ENCODE results near the gene ZNF888. TPM values are rescaled to one million over a fixed set of nuclear protein-coding genes. Genes with fewer than 3 reads are reported as not detected.
"Not testable (repeated sequence)": the region's sequence is repeated elsewhere in the genome, so short reads cannot be mapped to it uniquely, and the experiment has no call there.

The ZNF888 gene
- total and polyA plus RNA-seq, 7 donors = 0.13 to 1.0 (median 0.49) TPM

DNA sequence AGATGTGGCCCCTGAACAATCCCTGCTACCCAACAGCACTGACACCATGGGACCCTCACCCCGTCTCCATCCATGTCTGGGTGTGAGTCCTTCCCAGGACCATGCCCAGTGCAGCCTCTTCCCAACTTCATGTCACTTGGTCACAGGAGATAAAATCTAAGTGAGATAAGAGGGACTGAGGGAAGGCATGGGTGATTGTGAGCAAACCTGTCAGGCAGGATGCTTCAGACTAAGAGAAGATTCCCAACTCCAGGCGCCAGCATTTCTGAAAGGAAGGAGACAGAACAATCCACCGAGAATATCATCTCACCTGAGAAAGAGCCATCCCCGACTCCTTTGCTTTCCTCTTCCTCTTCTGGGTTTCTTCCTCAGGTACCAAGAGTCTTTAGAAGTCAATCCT, 33.3 kb downstream of the ZNF888 start:
- no peak for DNase-seq
- WGBS, 3 donors = 90 to 96% (median 94%) methylated on average over 4 of the region's 4 CpGs
- peaks cover 5 to 79% of the 10 kb centered on the region in 2 donors for H3K36me3 ChIP-seq (ENCODE audit: insufficient read depth in 1 of 2, low read depth in 1 of 2)
- no peaks in the 10 kb centered on the region for H3K9me3 ChIP-seq
- H3K4me1 ChIP-seq = no peaks in the 10 kb centered on the region
- H3K4me3 ChIP-seq = no peak overlapping the region
- TF ChIP-seq, protein P1, sequence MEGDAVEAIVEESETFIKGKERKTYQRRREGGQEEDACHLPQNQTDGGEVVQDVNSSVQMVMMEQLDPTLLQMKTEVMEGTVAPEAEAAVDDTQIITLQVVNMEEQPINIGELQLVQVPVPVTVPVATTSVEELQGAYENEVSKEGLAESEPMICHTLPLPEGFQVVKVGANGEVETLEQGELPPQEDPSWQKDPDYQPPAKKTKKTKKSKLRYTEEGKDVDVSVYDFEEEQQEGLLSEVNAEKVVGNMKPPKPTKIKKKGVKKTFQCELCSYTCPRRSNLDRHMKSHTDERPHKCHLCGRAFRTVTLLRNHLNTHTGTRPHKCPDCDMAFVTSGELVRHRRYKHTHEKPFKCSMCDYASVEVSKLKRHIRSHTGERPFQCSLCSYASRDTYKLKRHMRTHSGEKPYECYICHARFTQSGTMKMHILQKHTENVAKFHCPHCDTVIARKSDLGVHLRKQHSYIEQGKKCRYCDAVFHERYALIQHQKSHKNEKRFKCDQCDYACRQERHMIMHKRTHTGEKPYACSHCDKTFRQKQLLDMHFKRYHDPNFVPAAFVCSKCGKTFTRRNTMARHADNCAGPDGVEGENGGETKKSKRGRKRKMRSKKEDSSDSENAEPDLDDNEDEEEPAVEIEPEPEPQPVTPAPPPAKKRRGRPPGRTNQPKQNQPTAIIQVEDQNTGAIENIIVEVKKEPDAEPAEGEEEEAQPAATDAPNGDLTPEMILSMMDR (IDR thresholded peaks at IDR 0.05) = no peak
- intact Hi-C loops (cut with DNase I) = no loop called here
- ATAC-seq = no peak
- H3K27me3 ChIP-seq (ENCODE audit: insufficient read depth in 3 of 3, low read length in 2 of 3) = no peaks in the 10 kb centered on the region
- no peak overlapping the region for H3K27ac ChIP-seq

- no peak for DNase-seq
- 82 to 87% (median 83%) methylated on average over 7 of the region's 7 CpGs for WGBS, 3 donors
Observed at GRCh38 chr19:52889076-52889475, 34.2 kb downstream of the ZNF888 start.

DNA sequence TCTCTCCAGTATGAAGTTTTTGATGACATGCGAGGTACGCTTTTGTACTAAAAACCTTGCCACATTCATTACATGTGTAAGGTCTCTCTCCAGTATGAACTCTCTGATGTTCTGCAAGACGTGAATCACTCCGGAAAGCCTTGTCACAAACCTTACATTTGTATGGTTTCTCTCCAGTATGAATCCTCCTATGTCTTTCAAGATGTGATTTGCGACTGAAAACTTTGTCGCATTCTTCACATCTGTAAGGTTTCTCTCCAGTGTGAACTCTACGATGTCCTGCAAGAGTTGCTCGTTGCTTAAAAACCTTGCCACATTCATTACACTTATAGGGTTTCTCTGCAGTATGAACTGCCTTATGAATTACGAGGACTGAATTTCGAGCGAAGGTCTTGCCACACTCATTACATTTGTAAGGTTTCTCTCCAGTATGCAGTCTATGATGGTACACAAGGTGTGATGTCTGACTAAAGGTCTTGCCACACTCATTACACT, 42.3 kb downstream of the ZNF888 start:
- intact Hi-C loops (cut with DNase I) = no loop called here
- Histone ChIP-seq H3K27ac (no peak overlapping the region), H3K27me3 (ENCODE audit: insufficient read depth in 3 of 3, low read length in 2 of 3) (no peaks in the 10 kb centered on the region), H3K4me3 (no peak overlapping the region), H3K9me3 (peaks cover 39% of the 10 kb centered on the region), H3K36me3 (ENCODE audit: insufficient read depth in 1 of 2, low read depth in 1 of 2) (peaks cover 23 to 74% of the 10 kb centered on the region in 2 donors), H3K4me1 (no peaks in the 10 kb centered on the region)
- DNase-seq (no peak), ATAC-seq (no peak)
- TF ChIP-seq, protein P1 (IDR thresholded peaks at IDR 0.05) = no peak
- 89 to 93% (median 90%) methylated on average over 11 of the region's 11 CpGs for WGBS, 3 donors

More at GRCh38 chr19:52889076-52889475, 34.2 kb downstream of the ZNF888 start:
- ATAC-seq = no peak
- no peak overlapping the region for H3K4me3 ChIP-seq
- H3K4me1 ChIP-seq = no peaks in the 10 kb centered on the region
- no peak overlapping the region for H3K27ac ChIP-seq
- peaks cover 5 to 86% of the 10 kb centered on the region in 2 donors for H3K36me3 ChIP-seq (ENCODE audit: insufficient read depth in 1 of 2, low read depth in 1 of 2)
- intact Hi-C loops (cut with DNase I) = no loop called here
- TF ChIP-seq, protein P1 (IDR thresholded peaks at IDR 0.05) = no peak
- no peaks in the 10 kb centered on the region for H3K9me3 ChIP-seq
- H3K27me3 ChIP-seq (ENCODE audit: insufficient read depth in 3 of 3, low read length in 2 of 3) = no peaks in the 10 kb centered on the region

GRCh38 chr19:52872996-52873395, 50.2 kb downstream of the ZNF888 start:
- WGBS, 3 donors = 86 to 89% (median 87%) methylated on average over 6 of the region's 6 CpGs
- ATAC-seq; H3K4me3 ChIP-seq; DNase-seq; intact Hi-C loops (cut with DNase I); H3K36me3 ChIP-seq (ENCODE audit: insufficient read depth in 1 of 2, low read depth in 1 of 2); H3K27ac ChIP-seq; H3K9me3 ChIP-seq; H3K4me1 ChIP-seq; H3K27me3 ChIP-seq (ENCODE audit: insufficient read depth in 3 of 3, low read length in 2 of 3): not testable (repeated sequence)

DNA sequence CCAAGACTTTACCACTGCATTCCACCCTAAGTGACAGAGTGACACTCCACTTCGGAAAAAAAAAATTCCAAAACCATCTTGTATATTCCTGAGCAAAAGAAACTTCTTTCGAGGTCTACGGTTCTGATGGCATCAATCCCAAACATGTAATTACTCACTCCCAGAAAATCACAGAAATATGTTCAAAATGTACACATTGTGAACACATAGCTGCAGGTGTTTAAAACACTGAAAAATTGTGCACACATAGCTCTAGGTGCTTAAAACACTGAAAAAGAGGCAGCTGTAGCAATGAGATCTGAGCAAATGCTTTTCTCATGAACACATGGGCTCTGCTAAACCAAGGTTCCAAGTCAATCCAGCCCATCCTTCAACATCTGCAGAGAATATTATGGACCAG, 51.8 kb downstream of the ZNF888 start:
- intact Hi-C loops (cut with DNase I) = no loop called here
- H3K36me3 ChIP-seq (ENCODE audit: insufficient read depth in 1 of 2, low read depth in 1 of 2) = no peaks in the 10 kb centered on the region
- DNase-seq (no peak), ATAC-seq (no peak)
- 87 to 93% (median 92%) methylated on average over 3 of the region's 3 CpGs for WGBS, 3 donors
- no peaks in the 10 kb centered on the region for H3K4me1 ChIP-seq
- H3K9me3 ChIP-seq = no peaks in the 10 kb centered on the region
- no peak overlapping the region for H3K27ac ChIP-seq
- H3K27me3 ChIP-seq (ENCODE audit: insufficient read depth in 3 of 3, low read length in 2 of 3) = no peaks in the 10 kb centered on the region
- no peak overlapping the region for H3K4me3 ChIP-seq
- TF ChIP-seq, protein P1 (IDR thresholded peaks at IDR 0.05) = no peak

DNA sequence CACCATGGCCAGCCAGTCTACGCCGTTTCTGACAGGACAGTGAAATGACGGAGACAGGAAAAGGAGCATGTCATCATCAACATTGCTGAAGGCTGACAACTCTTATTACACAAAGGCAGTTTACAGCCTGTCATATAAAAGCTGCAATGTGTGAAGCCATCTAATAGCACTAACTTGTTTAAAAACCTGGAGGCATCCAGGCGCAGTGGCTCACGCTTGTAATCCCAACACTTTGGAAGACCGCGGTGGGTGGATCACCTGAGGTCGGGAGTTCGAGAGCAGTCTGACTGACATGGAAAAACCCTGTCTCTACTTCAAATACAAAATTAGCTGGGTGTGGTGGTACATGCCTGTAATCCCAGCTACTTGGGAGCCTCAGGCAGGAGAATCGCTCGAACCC, 55.2 kb downstream of the ZNF888 start:
- H3K36me3 ChIP-seq (ENCODE audit: insufficient read depth in 1 of 2, low read depth in 1 of 2); H3K4me3 ChIP-seq; H3K9me3 ChIP-seq; intact Hi-C loops (cut with DNase I); DNase-seq; ATAC-seq; H3K4me1 ChIP-seq; H3K27ac ChIP-seq; H3K27me3 ChIP-seq (ENCODE audit: insufficient read depth in 3 of 3, low read length in 2 of 3): not testable (repeated sequence)
- WGBS, 3 donors = 88 to 92% (median 90%) methylated on average over 11 of the region's 11 CpGs

GRCh38 chr19:52857378-52858191, 65.6 kb downstream of the ZNF888 start, which contains the start of gene ZNF468:
Gene ZNF468 (minus strand): TSS chr19:52857619. CDS start chr19:52854272, 3,347 bp downstream.
- WGBS, 3 donors = 1% methylated on average over 34 to 43 of the region's 43 CpGs
- Histone ChIP-seq H3K27ac (peak within 1 kb of the TSS; percentile 58), H3K4me3 (peak within 1 kb of the TSS; percentile 75), H3K36me3 (ENCODE audit: insufficient read depth in 1 of 2, low read depth in 1 of 2) (peaks cover 5 to 17% of the 10 kb centered on the region in 2 donors)
- peak; percentile 79 to 85 for DNase-seq
- peak; percentile 99 to 100 (median 100) for ATAC-seq
- H3K4me1 ChIP-seq; H3K27me3 ChIP-seq (ENCODE audit: insufficient read depth in 3 of 3, low read length in 2 of 3); H3K9me3 ChIP-seq: not testable (repeated sequence)
- intact Hi-C loops (cut with DNase I) = loop anchor here in 1 of 2 donors (5.0 kb wide), 1 partner anchor 35 kb away; the partner anchor contains the start of gene ZNF28
